ENCODE data around the gene IFIT5. TPM values are rescaled to one million over a fixed set of nuclear protein-coding genes. Genes with fewer than 3 reads are reported as not detected.

IFIT5 gene
- total RNA-seq, 2 experiments from 2014 or later, result 0.36 to 0.57 TPM

DNA sequence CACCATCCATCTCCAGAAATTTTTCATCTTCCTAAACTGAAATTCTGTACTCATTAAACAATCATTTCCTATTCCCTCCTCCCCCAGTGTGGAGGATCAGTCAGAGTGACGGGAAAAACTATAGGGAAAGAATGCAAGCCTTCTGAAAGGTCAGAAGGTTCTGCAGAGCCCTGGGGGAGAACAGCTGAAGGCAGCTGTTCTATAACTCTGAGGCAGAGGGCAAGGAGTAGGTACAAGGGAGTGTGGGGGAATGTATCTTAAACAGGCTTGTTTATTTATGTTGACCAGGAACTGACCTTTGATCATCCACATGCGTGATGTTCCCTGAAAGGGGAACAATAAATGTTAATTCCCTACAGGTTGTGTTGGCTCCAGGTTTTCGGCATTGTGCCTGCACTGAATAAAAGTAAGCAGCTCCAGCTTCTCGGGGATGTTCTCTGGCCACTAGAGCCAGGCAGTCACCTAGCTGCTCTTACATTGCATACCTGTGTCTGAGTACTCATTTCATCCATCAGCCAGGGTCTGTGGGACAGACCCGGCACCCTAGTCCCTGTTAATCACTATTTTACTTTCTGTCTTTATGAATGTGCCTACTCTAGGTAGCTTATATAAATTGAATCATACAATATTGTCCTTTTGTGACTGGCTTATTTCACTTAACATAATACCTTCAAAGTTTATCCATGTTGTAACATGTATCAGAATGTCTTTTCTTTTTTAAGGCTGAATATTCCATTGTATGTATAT lies 16.2 kb upstream of the IFIT5 start:
- Histone ChIP-seq H3K36me3 (ENCODE audit: insufficient read depth, low read length) (no peaks in the 10 kb centered on the region), H3K27ac (ENCODE audit: low read depth, low read length, poor library complexity, severe bottlenecking) (no peak overlapping the region), H3K4me3 (ENCODE audit: low read depth, low read length, poor library complexity, severe bottlenecking) (no peak overlapping the region), H3K79me2 (ENCODE audit: insufficient read depth, low read depth, low read length) (no peaks in the 10 kb centered on the region), H3K4me2 (ENCODE audit: low read length) (no peak overlapping the region), H3K4me1 (ENCODE audit: insufficient read depth, low read length, poor library complexity, severe bottlenecking) (no peaks in the 10 kb centered on the region), H4K20me1 (ENCODE audit: insufficient read depth, low read length) (no peaks in the 10 kb centered on the region), H3K9me2 (ENCODE audit: insufficient read depth, low read length) (no peaks in the 10 kb centered on the region), H2AFZ (ENCODE audit: low read length) (no peak overlapping the region), H3K9me3 (ENCODE audit: low read length) (no peaks in the 10 kb centered on the region)
- no TSS peak for BruUV-seq (replicated peaks)
- ChIA-PET CTCF (ENCODE audit: unreplicated experiment) (no interaction called here), POLR2A (interaction anchor here (1.5 kb wide), 1 partner anchor 11 kb away, joined by 4 read pairs; no protein-coding TSS in a partner anchor)
- DNase-seq (ENCODE audit: low spot score), result no peak
- intact Hi-C loops (cut with micrococcal nuclease; ENCODE audit: unreplicated experiment), result no loop called here
- TF ChIP-seq, protein P1, sequence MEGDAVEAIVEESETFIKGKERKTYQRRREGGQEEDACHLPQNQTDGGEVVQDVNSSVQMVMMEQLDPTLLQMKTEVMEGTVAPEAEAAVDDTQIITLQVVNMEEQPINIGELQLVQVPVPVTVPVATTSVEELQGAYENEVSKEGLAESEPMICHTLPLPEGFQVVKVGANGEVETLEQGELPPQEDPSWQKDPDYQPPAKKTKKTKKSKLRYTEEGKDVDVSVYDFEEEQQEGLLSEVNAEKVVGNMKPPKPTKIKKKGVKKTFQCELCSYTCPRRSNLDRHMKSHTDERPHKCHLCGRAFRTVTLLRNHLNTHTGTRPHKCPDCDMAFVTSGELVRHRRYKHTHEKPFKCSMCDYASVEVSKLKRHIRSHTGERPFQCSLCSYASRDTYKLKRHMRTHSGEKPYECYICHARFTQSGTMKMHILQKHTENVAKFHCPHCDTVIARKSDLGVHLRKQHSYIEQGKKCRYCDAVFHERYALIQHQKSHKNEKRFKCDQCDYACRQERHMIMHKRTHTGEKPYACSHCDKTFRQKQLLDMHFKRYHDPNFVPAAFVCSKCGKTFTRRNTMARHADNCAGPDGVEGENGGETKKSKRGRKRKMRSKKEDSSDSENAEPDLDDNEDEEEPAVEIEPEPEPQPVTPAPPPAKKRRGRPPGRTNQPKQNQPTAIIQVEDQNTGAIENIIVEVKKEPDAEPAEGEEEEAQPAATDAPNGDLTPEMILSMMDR (conservative IDR thresholded peaks at IDR 0.05; ENCODE audit: low read length), result no peak
- TF ChIP-seq EZH2phosphoT487 (IDR thresholded peaks at IDR 0.05; ENCODE audit: borderline replicate concordance, low read depth, low read length), result no peak

DNA sequence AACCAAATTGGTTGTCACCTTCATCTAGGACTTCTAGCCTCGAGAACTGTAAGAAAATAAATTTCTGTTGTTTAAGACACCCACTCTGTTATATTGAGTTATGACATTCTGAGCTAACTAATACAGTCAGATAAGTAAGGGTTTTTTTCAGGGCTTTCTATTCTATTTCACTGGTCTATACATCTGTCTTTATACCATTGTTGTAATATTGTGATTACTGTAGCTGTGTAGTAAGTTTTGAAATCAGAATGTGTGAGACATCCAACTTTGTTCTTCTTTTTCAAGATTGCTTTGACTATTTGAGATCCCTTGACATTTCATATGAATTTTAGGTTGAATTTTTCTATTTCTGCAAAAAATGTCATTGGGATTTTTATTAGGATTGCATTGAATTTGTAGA lies 14.4 kb upstream of the IFIT5 start:
- intact Hi-C loops (cut with micrococcal nuclease; ENCODE audit: unreplicated experiment), result no loop called here
- no peaks in the 10 kb centered on the region for H3K4me1 ChIP-seq (ENCODE audit: insufficient read depth, low read length, poor library complexity, severe bottlenecking)

DNA sequence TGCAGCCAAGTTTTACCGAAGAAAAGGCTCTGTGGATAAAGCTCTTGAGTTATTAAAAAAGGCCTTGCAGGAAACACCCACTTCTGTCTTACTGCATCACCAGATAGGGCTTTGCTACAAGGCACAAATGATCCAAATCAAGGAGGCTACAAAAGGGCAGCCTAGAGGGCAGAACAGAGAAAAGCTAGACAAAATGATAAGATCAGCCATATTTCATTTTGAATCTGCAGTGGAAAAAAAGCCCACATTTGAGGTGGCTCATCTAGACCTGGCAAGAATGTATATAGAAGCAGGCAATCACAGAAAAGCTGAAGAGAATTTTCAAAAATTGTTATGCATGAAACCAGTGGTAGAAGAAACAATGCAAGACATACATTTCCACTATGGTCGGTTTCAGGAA lies 11.3 kb upstream of the IFIT5 start:
- H3K4me1 ChIP-seq (ENCODE audit: insufficient read depth, low read length, poor library complexity, severe bottlenecking), result no peaks in the 10 kb centered on the region
- TF ChIP-seq, protein P1 (conservative IDR thresholded peaks at IDR 0.05; ENCODE audit: low read length), result no peak
- TF ChIP-seq EZH2phosphoT487 (IDR thresholded peaks at IDR 0.05; ENCODE audit: borderline replicate concordance, low read depth, low read length), result no peak
- no TSS peak for BruUV-seq (replicated peaks)
- ChIA-PET POLR2A (interaction anchor here (0.7 kb wide), 1 partner anchor 11 kb away, joined by 3 read pairs; the partner anchor contains the start of gene IFIT1), CTCF (ENCODE audit: unreplicated experiment) (no interaction called here)
- H3K79me2 ChIP-seq (ENCODE audit: insufficient read depth, low read depth, low read length), result no peaks in the 10 kb centered on the region
- no peak overlapping the region for H3K4me3 ChIP-seq (ENCODE audit: low read depth, low read length, poor library complexity, severe bottlenecking)
- H3K4me2 ChIP-seq (ENCODE audit: low read length), result no peak overlapping the region
- H3K27ac ChIP-seq (ENCODE audit: low read depth, low read length, poor library complexity, severe bottlenecking), result no peak overlapping the region
- H3K9me2 ChIP-seq (ENCODE audit: insufficient read depth, low read length), result no peaks in the 10 kb centered on the region
- no peak overlapping the region for H2AFZ ChIP-seq (ENCODE audit: low read length)
- no peaks in the 10 kb centered on the region for H4K20me1 ChIP-seq (ENCODE audit: insufficient read depth, low read length)
- no peak for DNase-seq (ENCODE audit: low spot score)
- intact Hi-C loops (cut with micrococcal nuclease; ENCODE audit: unreplicated experiment), result no loop called here
- no peaks in the 10 kb centered on the region for H3K36me3 ChIP-seq (ENCODE audit: insufficient read depth, low read length)
- no peaks in the 10 kb centered on the region for H3K9me3 ChIP-seq (ENCODE audit: low read length)

More for the DNA sequence above, 14.4 kb upstream of the IFIT5 start:
- Histone ChIP-seq H3K27ac (ENCODE audit: low read depth, low read length, poor library complexity, severe bottlenecking) (no peak overlapping the region), H4K20me1 (ENCODE audit: insufficient read depth, low read length) (no peaks in the 10 kb centered on the region), H3K36me3 (ENCODE audit: insufficient read depth, low read length) (no peaks in the 10 kb centered on the region), H3K9me2 (ENCODE audit: insufficient read depth, low read length) (no peaks in the 10 kb centered on the region), H2AFZ (ENCODE audit: low read length) (no peak overlapping the region), H3K4me3 (ENCODE audit: low read depth, low read length, poor library complexity, severe bottlenecking) (no peak overlapping the region), H3K79me2 (ENCODE audit: insufficient read depth, low read depth, low read length) (no peaks in the 10 kb centered on the region), H3K9me3 (ENCODE audit: low read length) (no peaks in the 10 kb centered on the region), H3K4me2 (ENCODE audit: low read length) (no peak overlapping the region)
- ChIA-PET CTCF (ENCODE audit: unreplicated experiment) (no interaction called here), POLR2A (interaction anchor here (0.7 kb wide), 1 partner anchor 9 kb away, joined by 3 read pairs; no protein-coding TSS in a partner anchor)
- TF ChIP-seq, protein P1 (conservative IDR thresholded peaks at IDR 0.05; ENCODE audit: low read length), result no peak
- DNase-seq (ENCODE audit: low spot score), result no peak
- no TSS peak for BruUV-seq (replicated peaks)
